Midbrain (tissue), 1 donor: Measurements from ENCODE around the gene PCID2.
A peak's percentile ranks its signal among the peaks of the same experiment; 100 is the strongest.

Source experiments
- DNase-seq: peaks from one replicate; lab custom pipeline; 2025; lab: John Stamatoyannopoulos, UW

The PCID2 gene

DNA sequence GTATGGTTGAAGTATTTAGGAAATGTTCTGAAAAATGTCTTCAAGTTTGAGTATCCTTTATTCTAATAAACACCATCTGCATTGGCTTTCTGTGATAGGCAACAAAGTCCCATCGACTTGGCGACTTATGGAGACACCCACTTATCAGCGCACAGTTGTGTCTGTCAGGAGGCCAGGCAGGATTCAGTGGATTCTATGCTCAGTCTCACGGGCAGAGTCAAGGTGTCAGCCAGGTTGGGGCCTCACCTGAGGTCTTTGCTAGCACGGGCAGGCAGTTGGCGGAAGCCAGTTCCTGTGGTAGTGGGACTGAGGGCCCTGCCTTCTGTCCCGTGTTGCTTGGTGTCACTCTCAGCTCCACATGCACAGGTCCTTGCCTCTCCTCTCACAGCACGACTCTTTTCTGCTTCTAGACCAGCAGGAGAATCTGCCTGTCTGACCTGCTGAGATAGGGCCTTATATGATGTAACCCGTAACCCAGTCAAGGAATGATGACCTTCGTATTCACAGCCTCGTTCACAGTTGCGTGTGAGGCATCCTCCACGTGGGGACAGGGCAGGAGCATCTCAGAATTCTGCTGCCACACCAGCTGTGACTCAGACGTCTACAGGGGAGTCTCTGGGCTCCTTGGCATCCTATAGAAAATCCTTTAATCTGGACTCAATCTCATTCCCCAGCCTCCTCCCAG lies 10.9 kb upstream of the PCID2 start:
- no peak for DNase-seq

DNA sequence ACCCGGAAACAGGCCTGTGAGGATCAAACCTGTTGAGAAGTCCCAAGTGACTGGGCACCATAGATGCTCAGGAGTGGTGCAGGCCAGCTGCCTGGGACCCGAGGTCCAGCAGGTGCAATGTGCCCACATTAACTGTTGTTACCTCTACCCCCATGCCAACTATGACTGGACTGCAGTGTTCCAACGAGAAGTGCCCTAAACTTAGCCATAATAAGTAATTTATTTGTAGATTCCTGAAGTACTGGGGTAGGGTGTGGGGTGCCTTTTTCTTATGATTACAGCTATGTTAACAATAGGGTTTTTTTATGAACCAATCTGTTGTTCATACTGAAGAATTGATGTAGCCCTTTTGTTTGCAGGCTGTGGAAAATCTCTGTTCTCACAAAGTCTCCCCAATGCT lies 10.1 kb upstream of the PCID2 start:
- DNase-seq, result no peak

DNA sequence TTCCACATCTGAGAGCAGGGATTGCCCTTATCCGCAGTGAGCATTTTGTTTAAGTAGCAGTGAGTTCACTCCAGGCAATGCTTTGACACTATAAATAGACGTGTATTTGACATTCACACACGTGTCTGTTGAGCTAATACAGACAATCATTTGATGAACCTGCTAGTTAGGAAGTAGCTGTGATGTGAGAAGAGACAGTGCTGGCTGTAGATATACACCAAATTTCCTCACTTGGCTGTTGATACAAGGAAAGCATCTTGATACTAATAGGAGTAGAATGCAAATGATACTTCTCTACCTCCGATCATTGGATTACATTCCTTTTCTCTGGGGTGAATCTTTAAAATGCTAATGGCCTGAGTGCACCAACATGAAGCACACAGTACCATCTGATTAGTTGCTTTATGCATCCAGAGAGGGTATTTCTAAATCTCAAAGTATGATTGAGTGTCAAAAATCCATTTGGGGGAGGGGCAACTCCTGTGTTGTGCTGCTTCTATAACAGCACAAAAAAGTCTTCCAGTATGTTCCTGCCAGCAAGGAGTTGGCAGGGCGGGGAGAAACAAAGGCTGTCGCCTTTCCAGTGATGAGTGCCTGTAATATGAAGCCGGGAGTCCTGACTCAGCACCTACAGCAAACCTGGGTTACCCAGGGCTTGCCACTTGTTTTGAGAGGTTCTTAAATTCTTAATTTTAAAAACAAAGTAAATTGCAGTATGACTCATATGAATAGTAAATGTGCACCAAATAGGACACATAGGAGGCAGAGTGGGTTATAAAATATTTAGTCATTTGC lies 8.0 kb upstream of the PCID2 start:
- DNase-seq, result peak; percentile 27

DNA sequence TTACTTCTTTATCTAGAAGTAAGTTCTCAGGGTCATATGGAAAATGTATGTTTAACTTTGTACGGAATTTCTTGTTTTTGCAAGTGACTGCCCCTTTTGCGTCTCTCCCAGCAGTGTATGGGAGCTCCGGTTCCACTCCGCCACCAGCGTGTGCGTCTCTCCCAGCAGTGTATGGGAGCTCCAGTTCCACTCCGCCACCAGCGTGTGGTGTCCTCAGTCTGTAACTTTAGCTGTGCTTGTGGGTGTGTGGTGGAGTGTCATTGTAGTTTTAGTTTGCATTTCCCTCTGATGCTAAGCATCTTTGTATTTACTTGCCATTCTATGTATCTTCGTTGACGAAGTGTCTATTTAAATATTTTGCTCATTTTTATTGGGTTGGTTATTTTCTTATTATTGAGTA lies 3.3 kb upstream of the PCID2 start:
- no peak for DNase-seq

DNA sequence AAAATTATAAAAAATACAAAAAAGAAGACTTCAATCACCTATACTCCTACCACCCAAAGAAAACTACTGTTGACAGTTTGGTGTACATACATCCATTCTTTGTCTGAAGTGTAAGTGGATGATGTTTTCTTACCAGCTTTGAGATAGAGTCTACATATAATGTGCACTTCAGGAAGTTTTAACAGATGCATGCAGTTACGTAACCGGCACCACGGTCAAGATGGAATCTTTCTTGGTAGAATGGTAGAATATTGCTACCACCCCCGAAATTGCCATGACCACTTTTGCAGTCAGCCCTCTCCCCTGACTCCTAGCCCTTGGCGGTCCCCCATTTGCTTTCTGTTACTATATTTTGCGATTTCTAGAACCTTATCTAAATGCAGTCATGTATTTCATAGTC lies 2.4 kb upstream of the PCID2 start:
- DNase-seq, result no peak

DNA sequence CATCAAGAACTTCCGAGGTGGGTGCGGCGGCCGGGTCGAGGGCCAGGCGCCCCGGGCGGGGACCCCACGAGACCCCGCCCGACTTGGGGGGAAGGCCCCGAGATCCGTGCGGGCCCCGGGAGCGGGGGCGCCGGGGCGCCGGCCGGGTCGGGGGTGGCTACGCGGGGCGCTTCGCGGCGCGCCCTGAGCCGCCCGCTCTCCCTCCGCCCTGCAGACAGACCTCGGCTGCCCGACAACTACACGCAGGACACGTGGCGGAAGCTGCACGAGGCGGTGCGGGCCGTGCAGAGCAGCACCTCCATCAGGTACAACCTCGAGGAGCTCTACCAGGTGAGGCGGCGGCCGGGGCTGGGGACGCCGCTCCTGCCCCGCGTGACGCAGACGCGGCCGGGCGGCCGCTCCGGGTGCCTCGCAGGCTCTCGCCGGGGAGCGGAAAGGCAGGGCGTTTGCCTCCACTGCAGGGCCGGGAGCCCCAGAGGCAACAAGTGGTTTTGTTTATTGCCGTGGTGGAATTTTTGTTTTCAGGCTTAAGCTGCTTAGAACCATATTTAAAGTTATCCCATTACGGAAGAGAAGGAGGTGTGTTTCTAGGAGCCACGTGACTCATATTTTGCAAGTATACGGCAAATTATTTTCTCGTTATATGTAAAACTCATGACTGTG lies 1.4 kb upstream of the PCID2 start:
- DNase-seq, result peak; percentile 40

DNA sequence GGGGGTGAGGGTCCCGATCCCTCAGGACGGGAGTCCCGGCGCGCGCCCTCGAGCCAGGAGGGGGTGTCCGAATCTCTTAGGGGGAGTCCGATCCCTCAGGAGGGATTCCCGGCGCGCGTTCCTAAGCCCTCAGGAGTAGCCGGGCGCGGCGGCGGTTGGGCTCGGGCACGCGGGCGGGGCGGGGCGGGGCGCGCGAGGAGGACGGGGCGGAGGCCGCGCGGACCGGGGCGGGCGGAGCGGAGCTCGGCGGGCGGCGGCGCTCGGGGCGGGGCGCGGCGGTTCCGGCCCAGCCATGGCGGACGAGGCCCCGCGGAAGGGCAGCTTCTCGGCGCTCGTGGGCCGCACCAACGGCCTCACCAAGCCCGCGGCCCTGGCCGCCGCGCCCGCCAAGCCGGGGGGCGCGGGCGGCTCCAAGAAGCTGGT lies 878 bp upstream of the PCID2 start, which contains the start of gene CUL4A:
Gene CUL4A, plus strand, starts transcription at position 278 of the 423 bp plus-strand sequence. Its CDS starts 15 bp downstream, at position 293.
- DNase-seq, result peak; percentile 76

DNA sequence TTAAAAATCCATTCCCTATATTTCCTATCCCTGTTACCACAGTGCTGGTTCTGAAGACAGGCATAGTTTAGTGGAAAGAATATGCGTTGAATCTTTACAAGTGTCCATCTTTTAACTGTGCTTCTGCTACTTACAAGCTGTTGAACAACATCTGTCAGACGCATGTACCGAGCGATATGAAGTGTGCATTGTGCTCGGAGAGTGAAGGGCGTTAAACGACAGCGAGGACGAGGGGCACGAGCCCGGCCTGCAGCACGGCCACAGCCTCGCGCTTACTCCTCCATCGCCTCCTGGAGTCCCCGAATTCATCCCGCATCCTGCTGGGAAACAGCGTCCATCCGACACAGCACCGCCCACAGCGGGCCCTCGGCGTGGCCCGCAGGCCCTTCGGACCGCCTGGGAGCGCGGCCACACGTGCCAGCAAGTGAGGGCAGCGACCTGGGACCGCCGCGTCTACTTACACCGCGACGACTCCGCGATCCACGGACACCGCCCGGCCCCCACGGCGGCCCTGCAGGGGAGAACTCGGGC lies 514 bp downstream of the PCID2 start:
- no peak for DNase-seq

DNA sequence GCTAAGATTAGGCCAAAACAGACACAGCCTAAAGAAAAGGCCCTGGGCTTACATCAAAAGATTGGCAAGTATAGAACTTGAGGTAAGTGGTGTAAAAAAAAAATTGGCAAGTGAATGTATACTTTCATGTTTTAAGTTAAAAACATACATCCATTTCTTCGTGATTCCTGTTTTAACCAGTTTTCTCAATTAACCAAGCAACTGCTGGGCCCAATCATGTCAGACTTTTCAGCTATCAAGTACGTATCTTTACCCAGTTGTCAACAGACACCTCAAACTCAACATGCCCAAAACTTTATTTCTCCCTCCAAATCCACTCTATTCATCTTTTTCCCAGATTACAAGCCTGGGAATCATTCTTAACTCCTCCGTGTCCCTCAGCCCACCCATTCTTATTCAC lies 1.0 kb downstream of the PCID2 start:
- DNase-seq, result no peak

DNA sequence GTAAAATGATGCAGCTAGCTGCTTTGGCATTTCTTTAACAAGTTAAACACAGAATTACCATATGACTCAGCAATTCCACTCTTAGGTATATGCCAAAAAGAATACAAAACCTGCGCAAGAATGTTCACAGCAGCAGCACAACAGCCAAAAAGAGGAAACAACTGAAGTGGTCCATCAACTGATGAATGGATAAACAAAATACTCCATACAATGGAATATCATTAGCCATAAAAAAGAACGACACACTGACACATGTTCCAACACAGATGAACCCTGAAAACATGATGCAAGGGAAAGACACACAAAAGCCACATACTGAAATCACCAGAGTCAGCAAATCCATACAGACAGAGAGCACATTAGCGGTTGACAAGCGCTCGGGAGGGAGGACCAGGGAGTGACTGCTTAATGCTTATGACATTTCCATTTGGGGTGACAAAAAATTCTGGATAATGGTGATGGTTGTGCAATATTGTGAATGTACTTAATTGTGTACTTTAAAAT lies 3.0 kb downstream of the PCID2 start:
- no peak for DNase-seq

DNA sequence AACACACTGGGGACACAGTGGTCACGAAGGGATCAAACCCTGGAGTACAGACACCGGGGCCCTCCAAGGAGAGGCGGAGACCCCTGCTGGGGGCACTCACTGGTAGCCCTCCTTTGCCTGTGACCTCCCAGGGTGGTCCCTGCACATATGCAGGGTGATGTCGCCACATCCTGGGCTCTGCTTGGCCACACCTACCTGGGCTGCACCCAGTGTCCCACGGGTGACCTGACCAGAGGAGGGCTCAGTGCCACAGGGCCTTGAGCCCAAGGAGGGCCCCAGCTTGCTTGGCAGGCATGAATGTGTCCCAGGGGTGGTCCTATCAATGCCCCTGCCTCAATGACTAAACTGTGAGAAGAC lies 4.1 kb downstream of the PCID2 start:
- DNase-seq, result no peak

DNA sequence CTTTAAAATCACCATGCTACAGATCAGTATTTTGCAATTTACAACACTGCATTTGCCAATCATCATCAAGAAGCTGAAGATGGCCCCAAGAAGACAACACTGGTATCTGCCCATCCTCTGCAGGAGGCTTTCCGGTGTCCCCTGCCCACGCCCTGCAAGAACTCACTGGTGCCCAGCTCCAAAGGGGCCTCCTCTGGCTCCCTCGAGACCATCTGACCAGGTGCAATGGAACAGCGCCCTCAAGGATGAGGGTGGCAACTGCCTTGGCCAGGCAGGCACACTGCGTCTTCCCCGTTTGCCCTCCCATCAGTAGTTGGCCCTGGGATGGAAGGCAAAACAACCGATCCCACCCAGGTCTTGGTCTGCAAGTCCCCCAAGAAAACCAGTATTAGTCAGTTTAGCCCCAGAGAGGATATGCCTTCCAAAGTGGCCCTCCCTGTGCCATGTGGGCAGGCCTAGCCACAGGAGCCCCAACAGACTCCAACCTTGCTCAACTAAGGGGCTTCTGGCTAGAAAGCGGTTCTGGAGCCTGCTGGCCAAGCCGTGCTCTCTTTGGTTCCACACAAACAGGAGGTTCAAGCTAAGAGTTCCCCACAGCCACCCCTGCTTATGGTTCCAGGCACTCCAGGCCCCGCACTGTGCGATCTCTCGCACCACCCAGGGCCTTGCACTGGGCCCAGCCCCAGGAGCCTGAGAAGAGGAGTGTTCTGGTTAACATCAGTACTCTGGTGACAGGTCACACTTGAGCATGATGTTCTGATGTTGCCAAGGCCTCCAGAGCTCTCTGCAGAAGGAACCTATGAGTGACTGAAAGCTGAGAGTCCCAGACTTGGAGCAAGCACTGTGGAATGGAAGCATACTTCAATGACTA lies 4.7 kb downstream of the PCID2 start:
- no peak for DNase-seq

DNA sequence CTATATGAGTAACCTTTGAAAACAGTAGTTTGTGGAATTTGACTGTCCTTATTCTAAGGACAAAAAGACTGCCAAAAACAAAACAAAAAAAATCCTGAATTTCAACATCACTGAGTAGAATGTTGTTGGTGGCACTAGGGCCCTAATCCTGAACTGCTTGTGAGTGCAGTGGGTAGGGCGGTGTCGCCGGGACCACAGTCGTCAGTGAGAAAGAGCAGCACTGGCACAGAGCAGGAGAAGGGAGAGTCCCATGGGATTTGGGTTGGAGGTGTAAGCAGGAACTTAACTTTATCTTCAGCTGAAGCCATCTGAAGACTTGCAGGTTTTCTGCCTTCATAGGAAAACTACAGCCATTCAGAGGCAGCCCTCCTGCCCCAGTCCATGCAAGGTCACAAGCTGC lies 5.6 kb downstream of the PCID2 start:
- no peak for DNase-seq

DNA sequence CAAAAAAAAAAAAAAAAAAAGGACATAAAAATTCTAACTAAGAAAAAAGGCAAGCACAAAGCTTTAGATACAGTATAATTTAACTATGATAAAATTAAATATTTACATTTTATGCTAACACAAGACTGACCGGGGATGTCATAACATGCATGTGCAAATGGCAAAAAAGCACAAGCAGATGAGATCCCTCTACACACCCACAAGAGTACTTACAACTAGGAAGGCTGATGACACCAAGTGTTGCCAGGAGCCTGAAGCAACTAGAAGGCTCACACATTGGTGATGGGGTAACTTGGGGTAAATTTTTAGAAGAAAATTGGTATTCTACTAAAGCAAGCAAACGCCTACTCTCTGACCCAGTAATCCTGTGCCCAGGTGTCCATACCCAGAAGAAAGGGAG lies 6.7 kb downstream of the PCID2 start:
- no peak for DNase-seq

DNA sequence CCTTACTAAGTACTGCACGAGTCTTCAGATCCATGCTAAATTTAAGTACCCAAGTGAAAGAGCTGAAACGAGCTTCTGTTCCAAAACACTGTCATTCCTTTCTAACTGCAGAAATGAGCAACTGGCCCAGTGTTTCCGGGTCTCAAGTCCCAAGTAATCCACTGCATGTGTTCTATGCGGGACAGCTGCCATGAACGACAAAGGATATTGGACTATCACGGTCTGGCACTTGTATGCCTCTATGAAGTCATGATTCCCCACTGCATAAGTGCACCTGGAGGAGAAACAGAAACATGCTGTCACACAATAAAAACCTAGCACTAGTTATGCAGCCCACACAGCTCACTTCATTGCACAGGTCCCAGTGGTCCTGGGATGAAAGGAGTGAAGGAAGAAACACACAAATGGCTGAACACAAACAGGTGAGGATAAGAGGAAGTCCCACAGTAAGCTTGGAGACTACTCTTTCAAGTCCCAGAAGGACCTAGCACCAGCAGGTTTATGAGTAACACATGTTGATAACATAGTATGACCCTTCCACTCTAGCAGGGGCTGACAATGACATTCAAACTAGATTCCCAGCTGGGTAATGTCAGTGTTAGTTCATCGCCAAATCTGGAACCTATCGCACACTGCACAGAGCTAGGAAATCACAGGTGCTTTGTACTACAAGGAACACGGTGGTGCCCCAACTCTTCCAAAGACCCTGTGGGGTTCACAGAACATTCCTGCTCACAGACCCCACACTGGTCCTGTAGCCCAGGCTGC lies 11.3 kb downstream of the PCID2 start:
- DNase-seq, result no peak

DNA sequence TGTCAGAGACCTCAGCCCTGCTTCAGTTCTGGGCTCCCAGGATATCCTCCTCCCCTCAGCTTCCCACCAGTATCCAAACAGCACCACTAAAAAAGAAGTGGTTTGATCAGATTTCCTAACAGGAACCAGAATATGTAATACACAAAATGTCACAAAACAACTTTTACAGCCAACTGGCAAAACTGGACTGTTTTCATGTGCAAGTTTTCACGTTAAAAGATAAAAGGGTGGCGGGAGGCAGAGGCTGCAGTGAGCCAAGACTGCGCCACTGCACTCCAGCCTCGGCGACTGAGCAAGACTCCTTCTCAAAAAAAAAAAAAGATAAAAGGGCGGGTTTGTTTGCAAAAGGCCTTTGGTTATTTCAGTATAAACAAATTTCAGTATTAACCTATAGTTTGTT lies 13.1 kb downstream of the PCID2 start:
- DNase-seq, result no peak

DNA sequence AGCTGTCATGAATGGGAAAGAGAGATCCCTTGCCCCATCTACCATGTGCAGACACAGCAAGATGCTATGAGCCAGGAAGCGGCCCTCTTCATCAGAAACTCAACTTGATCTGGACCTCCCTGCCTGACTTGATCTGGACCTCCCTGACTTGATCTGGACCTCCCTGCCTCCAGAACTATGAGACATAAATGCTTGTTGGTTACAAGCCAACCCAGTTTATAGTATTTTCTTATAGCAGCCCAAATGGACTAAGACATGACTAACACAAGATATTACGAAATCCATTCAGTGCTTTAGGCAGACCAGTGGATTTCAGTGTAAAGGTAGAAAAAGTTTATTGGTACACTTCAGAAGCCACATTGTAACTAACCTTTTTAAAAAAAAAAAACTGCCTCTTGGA lies 15.6 kb downstream of the PCID2 start:
- DNase-seq, result no peak

DNA sequence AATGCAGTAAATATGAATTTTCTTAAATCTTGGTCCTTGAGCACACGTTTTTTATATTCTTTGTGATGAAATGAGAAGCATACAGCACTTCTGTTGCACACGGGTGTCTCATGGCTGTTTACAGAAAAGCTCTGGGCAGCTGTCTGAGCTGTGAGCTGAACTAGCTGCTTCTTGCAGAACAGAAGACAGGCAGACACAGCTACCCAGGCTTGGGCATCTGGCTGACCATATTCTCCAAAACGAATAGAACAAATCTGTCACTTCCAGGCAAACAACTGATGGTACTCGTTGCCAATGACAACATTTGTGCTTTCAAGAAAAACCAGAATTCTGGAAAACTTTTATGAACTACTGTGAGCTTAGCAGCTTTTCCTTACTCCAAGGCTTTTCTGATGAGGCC lies 16.2 kb downstream of the PCID2 start:
- no peak for DNase-seq

DNA sequence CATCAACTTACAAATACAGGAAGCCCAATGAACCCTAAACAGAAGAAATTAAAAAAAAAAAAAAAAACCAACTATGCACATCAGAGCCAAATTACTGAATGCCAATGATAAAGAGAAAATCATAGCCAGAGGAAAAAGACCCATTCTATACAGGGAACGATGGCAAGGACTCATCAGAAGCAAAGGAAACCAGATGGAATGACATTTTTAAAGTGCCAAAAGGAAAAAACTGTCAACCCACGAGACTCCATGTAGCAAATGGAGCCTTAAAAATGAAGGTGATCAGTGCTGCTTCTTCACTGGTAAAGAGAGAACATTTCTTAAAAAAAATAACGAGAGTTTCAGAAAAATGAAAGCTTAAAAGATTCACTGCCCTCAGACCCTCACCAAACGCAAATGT lies 18.3 kb downstream of the PCID2 start:
- DNase-seq, result no peak

DNA sequence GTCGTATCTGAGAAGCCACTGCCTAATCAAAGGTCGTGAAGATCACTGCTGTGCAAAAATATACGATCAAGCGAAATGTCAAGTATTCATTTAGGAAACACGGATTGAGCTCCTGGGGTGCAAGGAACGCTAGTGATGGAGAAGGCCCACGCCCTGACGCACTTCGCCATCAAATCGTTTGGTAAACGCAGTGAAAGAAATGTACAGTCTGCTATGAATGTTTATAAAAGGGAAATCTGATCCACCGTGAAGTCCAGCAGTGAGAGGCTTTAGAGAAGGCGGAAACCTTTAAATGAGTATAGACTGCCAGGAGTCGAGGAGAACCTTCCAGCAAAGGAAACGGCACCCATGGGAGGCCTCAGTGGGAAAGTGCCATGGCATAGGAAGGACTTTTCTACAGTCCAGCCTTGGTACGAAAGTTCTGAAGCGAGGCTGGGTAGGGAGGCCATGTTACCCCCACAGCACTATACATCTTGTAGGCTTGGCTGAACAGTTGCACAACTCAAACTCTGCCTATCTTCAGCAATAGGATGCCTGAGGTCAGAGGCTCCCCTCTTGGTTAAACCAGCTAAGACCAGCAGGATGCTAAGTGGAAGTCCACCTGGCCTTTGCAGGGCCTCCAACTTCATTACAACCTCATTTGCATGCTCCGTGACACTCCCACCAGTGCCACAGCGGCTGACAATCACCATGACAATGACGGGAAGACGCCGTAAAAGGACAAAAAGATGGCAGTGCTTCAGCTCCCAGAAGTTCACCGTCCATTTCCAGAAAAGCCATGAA lies 20.4 kb downstream of the PCID2 start:
- no peak for DNase-seq
